Stomach smooth muscle (tissue), 2 donors: ENCODE data around the gene TTLL5.

ENCODE experiments used
- H3K27ac ChIP-seq: one replicate; pipeline ENCODE4 v1.7.0; 2013; ENCODE audit warnings: mild to moderate bottlenecking, low read length, inconsistent platforms
- H3K27me3 ChIP-seq, 2 donors: one replicate each; pipeline ENCODE4 v1.7.0; 2013; ENCODE audit warnings: low read length in 2 of 2; ENCODE audit not compliant: insufficient read depth in 2 of 2, control insufficient read depth in 1 of 2
- H3K36me3 ChIP-seq, 2 donors: one replicate each; pipeline ENCODE4 v1.7.0; 2013; ENCODE audit warnings: low read length in 2 of 2; ENCODE audit not compliant: control insufficient read depth in 2 of 2, insufficient read depth in 2 of 2
- H3K4me1 ChIP-seq: one replicate; pipeline ENCODE4 v1.7.0; 2013; ENCODE audit warnings: low read length; ENCODE audit not compliant: control insufficient read depth, insufficient read depth
- H3K4me3 ChIP-seq, 2 donors: one replicate each; pipeline ENCODE4 v1.7.0; 2013; ENCODE audit warnings: low read length in 2 of 2
- H3K9ac ChIP-seq, 2 donors: one replicate each; pipeline ENCODE4 v1.7.0; 2013; ENCODE audit warnings: low read length in 2 of 2, mild to moderate bottlenecking in 1 of 2
- H3K9me3 ChIP-seq, 2 donors: one replicate each; pipeline ENCODE4 v1.7.0; 2013; ENCODE audit warnings: low read length in 2 of 2; ENCODE audit not compliant: control insufficient read depth in 2 of 2
- donor health status: healthy.
- donor health status: Pancreatic carcinoma.

TTLL5 gene

DNA sequence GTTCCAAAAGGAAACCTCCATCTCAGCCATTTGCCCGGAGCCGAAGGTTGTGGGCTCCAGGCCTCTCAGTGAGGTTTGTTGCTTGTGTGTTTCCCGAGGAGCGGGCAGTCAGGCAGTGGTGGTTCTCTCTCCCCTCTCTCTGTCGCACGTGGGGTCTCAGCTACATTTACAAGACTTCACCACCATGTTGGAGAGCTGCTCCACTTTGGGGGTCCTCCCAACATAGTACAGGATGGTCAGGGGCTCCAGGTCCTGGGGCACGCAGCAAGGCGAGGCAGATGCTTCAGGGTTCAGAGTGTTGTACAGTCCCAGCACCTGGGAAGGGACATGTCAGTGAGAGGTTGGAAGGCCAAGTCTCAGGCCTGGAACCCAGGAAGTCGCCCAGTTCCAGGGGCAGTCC, 298.0 kb downstream of the TTLL5 start:
- Histone ChIP-seq H3K27me3 (no peaks in the 10 kb centered on the region), H3K4me3 (no peak overlapping the region), H3K4me1 (no peaks in the 10 kb centered on the region), H3K27ac (no peak overlapping the region), H3K9me3 (no peaks in the 10 kb centered on the region), H3K36me3 (peaks cover 22 to 35% of the 10 kb centered on the region in 2 donors), H3K9ac (no peak overlapping the region)

DNA sequence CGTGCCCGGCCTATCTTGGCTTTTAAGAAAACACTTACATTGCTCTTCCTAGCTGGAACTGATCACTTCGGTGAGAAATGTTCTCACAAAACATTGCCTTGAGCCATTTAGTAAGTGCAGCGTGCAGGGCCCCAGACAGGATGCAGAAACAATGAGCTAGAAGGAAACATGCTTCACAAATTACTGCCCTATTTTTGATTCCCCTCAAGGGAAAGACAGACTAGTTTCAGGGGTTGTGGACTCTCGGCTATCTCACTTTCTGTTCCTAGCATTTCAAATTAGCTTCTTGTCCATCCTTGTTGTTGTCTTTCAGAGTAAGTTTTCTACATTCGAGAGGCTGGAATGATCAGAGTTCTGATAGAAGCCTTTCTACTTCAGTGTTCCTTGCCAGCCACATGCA, 299.2 kb downstream of the TTLL5 start:
- H3K9ac ChIP-seq = no peak overlapping the region
- H3K27me3 ChIP-seq = no peaks in the 10 kb centered on the region
- H3K9me3 ChIP-seq = no peaks in the 10 kb centered on the region
- no peaks in the 10 kb centered on the region for H3K4me1 ChIP-seq
- no peak overlapping the region for H3K4me3 ChIP-seq
- H3K36me3 ChIP-seq = peaks cover 29 to 45% of the 10 kb centered on the region in 2 donors
- no peak overlapping the region for H3K27ac ChIP-seq

DNA sequence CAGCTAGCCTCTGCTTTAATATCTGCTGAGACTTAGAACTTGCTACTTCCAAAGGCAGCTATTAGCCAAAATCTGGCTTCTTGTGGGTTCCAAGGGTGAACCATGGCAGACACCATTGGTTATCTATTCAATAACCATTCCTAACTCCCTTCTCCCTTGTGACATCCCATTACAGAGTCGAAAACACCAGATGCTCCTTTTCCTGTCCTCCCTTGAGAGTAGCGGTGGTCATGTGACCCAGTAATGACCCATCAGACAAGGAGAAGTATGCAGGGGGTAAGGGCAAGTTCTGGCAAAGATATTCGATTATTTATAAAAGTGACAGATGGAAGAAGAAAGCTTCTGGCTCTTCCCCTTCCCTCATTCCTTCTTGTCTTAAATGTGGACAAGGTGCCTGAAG, 300.6 kb downstream of the TTLL5 start:
- no peak overlapping the region for H3K27ac ChIP-seq
- H3K36me3 ChIP-seq = peaks cover 39 to 56% of the 10 kb centered on the region in 2 donors
- H3K4me3 ChIP-seq = no peak overlapping the region
- no peaks in the 10 kb centered on the region for H3K27me3 ChIP-seq
- no peaks in the 10 kb centered on the region for H3K4me1 ChIP-seq
- H3K9me3 ChIP-seq = no peaks in the 10 kb centered on the region
- no peak overlapping the region for H3K9ac ChIP-seq

DNA sequence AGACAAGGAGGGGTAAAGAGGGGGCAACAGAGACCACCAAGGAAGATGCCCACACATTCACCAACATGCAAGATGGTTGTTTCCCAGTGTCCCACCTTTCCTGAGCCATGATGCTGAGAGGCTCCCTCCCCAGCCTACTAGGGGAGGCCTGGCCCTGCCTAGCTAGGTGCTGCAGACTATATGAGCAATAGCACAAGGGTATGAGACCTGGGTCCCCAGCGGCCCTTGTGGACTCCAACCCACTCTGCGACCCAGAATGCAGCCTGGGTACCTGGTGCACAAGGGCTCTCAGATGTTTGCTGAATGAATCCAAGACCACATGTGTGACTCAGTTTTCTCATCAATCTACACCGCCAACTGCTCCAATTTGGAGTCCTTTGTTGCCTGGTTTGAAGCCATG, 306.8 kb downstream of the TTLL5 start:
- Histone ChIP-seq H3K9ac (no peak overlapping the region), H3K27ac (no peak overlapping the region), H3K36me3 (peaks cover 39 to 57% of the 10 kb centered on the region in 2 donors), H3K9me3 (no peaks in the 10 kb centered on the region), H3K4me3 (no peak overlapping the region), H3K4me1 (no peaks in the 10 kb centered on the region), H3K27me3 (no peaks in the 10 kb centered on the region)

DNA sequence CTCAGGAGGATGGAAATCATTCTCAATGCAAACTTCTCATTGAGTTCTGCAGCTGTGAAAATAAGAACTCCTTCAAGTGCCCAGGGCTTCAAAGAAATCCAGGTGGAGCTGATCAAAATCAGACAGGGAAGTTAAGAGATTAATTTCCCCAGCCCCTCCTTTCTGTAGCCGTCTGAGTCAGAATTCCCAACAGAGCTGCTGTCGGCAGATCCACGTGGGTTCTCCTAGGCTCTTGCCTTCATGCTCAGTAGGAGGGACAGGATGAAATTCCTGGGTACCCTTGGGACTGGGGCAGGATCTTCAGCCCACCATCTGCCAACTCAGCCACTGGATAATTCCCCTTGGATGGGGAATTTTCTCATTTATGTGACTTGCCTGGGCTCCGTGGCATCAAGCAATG, 307.4 kb downstream of the TTLL5 start:
- no peak overlapping the region for H3K9ac ChIP-seq
- no peak overlapping the region for H3K27ac ChIP-seq
- peaks cover 36 to 51% of the 10 kb centered on the region in 2 donors for H3K36me3 ChIP-seq
- H3K4me1 ChIP-seq = no peaks in the 10 kb centered on the region
- H3K27me3 ChIP-seq = no peaks in the 10 kb centered on the region
- no peak overlapping the region for H3K4me3 ChIP-seq
- H3K9me3 ChIP-seq = no peaks in the 10 kb centered on the region

DNA sequence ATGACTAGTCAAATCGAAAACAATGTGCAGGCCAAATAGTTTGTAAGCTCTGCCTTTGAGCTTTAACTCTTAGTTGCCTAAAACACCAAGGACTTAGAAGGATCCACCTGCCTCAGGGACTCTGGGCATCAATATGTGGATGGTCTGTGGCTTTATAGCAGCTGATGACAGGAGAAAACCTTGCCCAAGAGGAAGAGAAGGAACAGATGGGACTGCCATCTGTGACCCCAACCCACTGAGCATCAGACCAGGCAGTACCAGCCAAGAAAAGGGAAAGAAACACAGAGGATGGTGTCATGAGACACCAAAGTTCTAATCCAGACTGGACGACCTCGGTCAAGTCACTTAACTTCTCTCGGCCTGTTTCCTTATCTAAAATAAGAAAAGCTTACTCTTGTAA, 308.1 kb downstream of the TTLL5 start:
- no peaks in the 10 kb centered on the region for H3K4me1 ChIP-seq
- H3K36me3 ChIP-seq = peaks cover 36 to 51% of the 10 kb centered on the region in 2 donors
- H3K9ac ChIP-seq = no peak overlapping the region
- no peaks in the 10 kb centered on the region for H3K27me3 ChIP-seq
- H3K27ac ChIP-seq = no peak overlapping the region
- H3K4me3 ChIP-seq = no peak overlapping the region
- no peaks in the 10 kb centered on the region for H3K9me3 ChIP-seq

DNA sequence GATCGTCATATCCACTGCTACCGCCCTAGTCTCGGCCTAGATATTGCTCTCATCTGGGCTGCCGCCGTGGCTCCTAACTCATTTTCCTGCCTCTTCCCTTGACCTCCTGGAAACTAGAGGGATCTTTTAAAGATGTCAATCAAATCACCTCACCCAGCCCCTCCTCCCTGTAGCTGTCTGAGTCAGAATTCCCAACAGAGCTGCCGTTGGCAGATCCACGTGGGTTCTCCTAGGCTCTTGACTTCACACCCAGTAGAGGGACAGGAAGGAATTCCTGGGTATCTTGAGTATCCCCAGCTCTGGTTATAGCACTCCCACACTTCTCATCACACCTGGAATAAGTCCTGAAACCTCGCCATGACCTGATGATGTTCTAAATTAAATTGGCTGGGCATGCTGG, 308.8 kb downstream of the TTLL5 start:
- H3K27ac ChIP-seq = no peak overlapping the region
- H3K9me3 ChIP-seq = no peaks in the 10 kb centered on the region
- peaks cover 32 to 43% of the 10 kb centered on the region in 2 donors for H3K36me3 ChIP-seq
- H3K9ac ChIP-seq = no peak overlapping the region
- no peak overlapping the region for H3K4me3 ChIP-seq
- H3K4me1 ChIP-seq = no peaks in the 10 kb centered on the region
- no peaks in the 10 kb centered on the region for H3K27me3 ChIP-seq

DNA sequence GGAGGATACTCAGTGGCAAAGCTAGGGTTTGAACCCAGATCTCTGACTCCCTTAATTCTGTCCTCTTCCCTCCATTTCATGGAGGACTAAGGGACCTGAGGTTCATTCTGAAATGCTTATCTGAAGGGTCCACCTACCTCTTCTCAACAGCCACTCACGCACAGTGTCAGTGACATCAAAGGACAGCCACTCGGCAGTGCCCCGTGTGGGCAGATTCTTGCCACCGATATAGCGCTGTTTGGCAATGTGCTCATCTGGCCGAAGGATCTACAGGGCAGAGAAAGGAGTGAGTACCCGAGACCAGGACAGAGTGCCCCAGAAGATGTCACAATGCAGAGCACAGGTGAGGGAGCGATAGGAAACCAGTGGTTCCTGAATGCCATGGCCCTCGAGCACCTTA, 309.9 kb downstream of the TTLL5 start:
- Histone ChIP-seq H3K4me3 (no peak overlapping the region), H3K36me3 (peaks cover 25 to 33% of the 10 kb centered on the region in 2 donors), H3K4me1 (no peaks in the 10 kb centered on the region), H3K27ac (no peak overlapping the region), H3K27me3 (no peaks in the 10 kb centered on the region), H3K9ac (no peak overlapping the region), H3K9me3 (no peaks in the 10 kb centered on the region)

DNA sequence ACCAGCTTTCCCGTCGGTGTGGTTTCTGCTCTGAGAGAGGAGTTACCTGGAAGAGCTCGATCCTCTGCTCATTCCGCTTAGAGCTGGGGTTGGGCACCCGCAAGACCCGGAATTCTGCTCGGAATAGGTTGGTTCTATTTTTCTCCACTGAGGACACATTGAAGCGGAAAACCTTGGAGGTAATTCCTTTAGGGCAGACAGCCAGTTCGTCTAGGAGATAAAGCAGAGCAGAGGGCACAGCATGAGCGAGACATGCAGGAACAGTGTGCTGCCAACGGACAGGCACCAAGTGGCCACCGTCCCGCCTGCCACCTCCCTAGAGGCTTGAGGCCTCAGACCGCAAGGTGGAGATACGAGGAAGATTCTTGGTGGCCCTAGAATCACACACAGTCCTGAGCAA, 310.5 kb downstream of the TTLL5 start:
- Histone ChIP-seq H3K9me3 (no peaks in the 10 kb centered on the region), H3K4me1 (peaks cover 1% of the 10 kb centered on the region), H3K9ac (no peak overlapping the region), H3K27me3 (no peaks in the 10 kb centered on the region), H3K36me3 (peaks cover 22 to 29% of the 10 kb centered on the region in 2 donors), H3K27ac (no peak overlapping the region), H3K4me3 (no peak overlapping the region)

DNA sequence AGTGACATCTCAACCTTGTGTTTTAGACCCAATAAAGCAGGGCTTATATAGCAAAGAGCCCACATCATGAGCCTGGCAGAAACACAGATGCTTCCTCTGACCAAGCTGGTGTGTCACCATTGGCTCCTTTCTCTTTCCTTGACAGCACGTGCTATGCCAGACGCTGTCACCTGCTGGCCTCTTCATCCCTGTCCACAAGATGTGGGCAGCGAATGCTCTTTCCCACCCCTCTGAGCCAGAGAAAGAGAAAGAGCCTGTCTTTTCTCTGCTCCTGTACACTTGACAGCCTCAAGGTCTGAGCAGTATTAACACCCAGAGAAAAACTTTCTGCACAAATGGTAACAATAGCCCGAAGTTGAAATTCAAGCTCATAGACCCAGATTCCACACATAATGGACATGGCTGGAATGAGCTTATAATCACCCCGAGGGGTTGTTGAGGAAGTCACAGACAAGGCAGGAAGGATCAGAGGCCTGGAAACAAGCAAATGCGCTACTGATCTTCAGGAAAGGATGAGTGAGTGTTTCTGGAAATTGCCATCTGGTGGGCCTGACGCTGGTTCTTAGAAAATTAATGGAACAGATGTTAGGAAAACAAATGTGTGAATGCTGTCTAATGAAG, 311.9 kb downstream of the TTLL5 start:
- Histone ChIP-seq H3K9ac (peak overlapping the region; percentile 7 to 21), H3K36me3 (peaks cover 17 to 19% of the 10 kb centered on the region in 2 donors), H3K4me1 (peaks cover 7% of the 10 kb centered on the region), H3K4me3 (no peak overlapping the region), H3K27me3 (no peaks in the 10 kb centered on the region), H3K27ac (no peak overlapping the region), H3K9me3 (no peaks in the 10 kb centered on the region)

DNA sequence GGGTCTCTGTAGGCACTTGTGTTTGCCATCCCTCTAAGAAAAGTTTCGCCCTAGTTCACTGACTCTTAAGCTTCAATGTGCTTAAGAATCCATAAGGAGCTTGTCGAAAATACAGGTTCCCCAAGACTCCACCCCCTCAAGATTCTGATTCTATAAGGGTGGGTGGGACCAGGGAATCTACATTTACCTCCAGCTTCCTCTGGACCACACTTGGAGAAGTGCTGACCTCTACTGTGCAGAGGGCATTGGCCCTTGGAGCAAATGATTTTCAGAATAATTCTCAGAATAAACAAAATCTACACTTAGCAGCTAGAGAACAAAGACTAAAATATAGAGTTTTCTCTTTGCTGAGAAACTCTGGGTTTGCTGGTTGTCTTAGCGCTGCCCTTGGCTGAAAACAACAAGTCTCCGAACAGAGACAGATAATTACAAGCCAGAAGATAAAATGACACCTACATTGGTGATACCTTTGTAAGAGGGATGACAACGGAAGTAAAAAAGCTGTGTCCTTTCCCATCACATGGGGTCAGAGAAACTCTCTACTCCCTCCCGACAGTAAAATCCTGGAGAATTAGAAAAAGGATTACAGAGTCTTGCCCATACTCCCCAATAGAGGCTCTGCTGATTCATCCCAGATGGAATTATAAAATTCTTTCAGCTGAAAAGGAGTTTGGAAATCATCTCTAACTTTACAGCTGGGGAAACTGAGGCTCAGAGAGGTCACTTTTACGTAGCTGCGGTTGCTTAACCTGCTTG, 316.0 kb downstream of the TTLL5 start:
- Histone ChIP-seq H3K4me3 (no peak overlapping the region), H3K9me3 (no peaks in the 10 kb centered on the region), H3K9ac (no peak overlapping the region), H3K36me3 (peaks cover 0 to 4% of the 10 kb centered on the region in 2 donors), H3K27ac (no peak overlapping the region), H3K4me1 (peaks cover 41% of the 10 kb centered on the region), H3K27me3 (no peaks in the 10 kb centered on the region)
